Ishikawa (cell line): ENCODE results near the gene ME2.

Source experiments
- CEBPB ChIP-seq: IDR thresholded peaks from 2 replicates; pipeline ENCODE4 v1.6.1; 2012
- CREB1 ChIP-seq: IDR thresholded peaks from 2 replicates; pipeline ENCODE4 v1.6.1; 2012; ENCODE audit warnings: low read depth
- EP300 ChIP-seq: IDR thresholded peaks from 2 replicates; pipeline ENCODE4 v1.6.1; 2012; ENCODE audit warnings: borderline replicate concordance
- FOXM1 ChIP-seq: IDR thresholded peaks from 2 replicates; pipeline ENCODE4 v1.6.1; 2012; ENCODE audit warnings: low read depth, borderline replicate concordance
- MAX ChIP-seq: IDR thresholded peaks from 2 replicates; pipeline ENCODE4 v1.6.1; 2012
- TAF1 ChIP-seq: IDR thresholded peaks from 2 replicates; pipeline ENCODE4 v1.6.1; 2012; ENCODE audit warnings: low read depth, mild to moderate bottlenecking
- TEAD4 ChIP-seq: IDR thresholded peaks from 2 replicates; pipeline ENCODE4 v1.6.1; 2012
- YY1 ChIP-seq: IDR thresholded peaks from 2 replicates; pipeline ENCODE4 v1.6.1; 2012; ENCODE audit warnings: low read depth
- ZBTB7A ChIP-seq: IDR thresholded peaks from 2 replicates; pipeline ENCODE4 v1.6.1; 2012; ENCODE audit warnings: low read depth
- TF ChIP-seq, protein P1 (sequence below): IDR thresholded peaks from 2 replicates; pipeline ENCODE4 v1.6.1; 2012; ENCODE audit warnings: low read depth, mild to moderate bottlenecking

GRCh38 chr18:50849419-50849821, 29.5 kb upstream of the ME2 start:
- TF ChIP-seq YY1 (no peak), TAF1 (no peak), MAX (no peak), EP300 (no peak), TEAD4 (no peak), CEBPB (no peak), FOXM1 (no peak), ZBTB7A (no peak), CREB1 (no peak)
- TF ChIP-seq, protein P1, sequence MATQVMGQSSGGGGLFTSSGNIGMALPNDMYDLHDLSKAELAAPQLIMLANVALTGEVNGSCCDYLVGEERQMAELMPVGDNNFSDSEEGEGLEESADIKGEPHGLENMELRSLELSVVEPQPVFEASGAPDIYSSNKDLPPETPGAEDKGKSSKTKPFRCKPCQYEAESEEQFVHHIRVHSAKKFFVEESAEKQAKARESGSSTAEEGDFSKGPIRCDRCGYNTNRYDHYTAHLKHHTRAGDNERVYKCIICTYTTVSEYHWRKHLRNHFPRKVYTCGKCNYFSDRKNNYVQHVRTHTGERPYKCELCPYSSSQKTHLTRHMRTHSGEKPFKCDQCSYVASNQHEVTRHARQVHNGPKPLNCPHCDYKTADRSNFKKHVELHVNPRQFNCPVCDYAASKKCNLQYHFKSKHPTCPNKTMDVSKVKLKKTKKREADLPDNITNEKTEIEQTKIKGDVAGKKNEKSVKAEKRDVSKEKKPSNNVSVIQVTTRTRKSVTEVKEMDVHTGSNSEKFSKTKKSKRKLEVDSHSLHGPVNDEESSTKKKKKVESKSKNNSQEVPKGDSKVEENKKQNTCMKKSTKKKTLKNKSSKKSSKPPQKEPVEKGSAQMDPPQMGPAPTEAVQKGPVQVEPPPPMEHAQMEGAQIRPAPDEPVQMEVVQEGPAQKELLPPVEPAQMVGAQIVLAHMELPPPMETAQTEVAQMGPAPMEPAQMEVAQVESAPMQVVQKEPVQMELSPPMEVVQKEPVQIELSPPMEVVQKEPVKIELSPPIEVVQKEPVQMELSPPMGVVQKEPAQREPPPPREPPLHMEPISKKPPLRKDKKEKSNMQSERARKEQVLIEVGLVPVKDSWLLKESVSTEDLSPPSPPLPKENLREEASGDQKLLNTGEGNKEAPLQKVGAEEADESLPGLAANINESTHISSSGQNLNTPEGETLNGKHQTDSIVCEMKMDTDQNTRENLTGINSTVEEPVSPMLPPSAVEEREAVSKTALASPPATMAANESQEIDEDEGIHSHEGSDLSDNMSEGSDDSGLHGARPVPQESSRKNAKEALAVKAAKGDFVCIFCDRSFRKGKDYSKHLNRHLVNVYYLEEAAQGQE = no peak
